GM19240 (cell line): ENCODE data around the gene FAM107A.
A peak's percentile ranks its signal among the peaks of the same experiment; 100 is the strongest.

Source experiments
- DNase-seq: peaks from one replicate; pipeline ENCODE4 v3.0.0; 2011; ENCODE audit warnings: low spot score; ENCODE audit not compliant: insufficient read length

The FAM107A gene

GRCh38 chr3:58591517-58592510, 14.6 kb upstream of the FAM107A start:
- DNase-seq, result no peak

- DNase-seq, result no peak
Measured at GRCh38 chr3:58588030-58588614, 10.9 kb upstream of the FAM107A start.

GRCh38 chr3:58586776-58587192, 9.6 kb upstream of the FAM107A start:
- DNase-seq, result no peak

- DNase-seq, result no peak
Measured at GRCh38 chr3:58585994-58586393, 8.8 kb upstream of the FAM107A start.

GRCh38 chr3:58585005-58585786, 8.0 kb upstream of the FAM107A start:
- peak; percentile 68 for DNase-seq

- no peak for DNase-seq
Measured at GRCh38 chr3:58584690-58585004, 7.5 kb upstream of the FAM107A start.

- no peak for DNase-seq
Measured at GRCh38 chr3:58581328-58582091, 4.3 kb upstream of the FAM107A start.

- no peak for DNase-seq
Measured at GRCh38 chr3:58580826-58581327, 3.7 kb upstream of the FAM107A start.

- DNase-seq, result no peak
Measured at GRCh38 chr3:58578873-58579272, 1.7 kb upstream of the FAM107A start.

- DNase-seq, result no peak
Measured at GRCh38 chr3:58576716-58577115, 475 bp downstream of the FAM107A start.

GRCh38 chr3:58575971-58576652, 1.1 kb downstream of the FAM107A start:
- DNase-seq, result no peak

GRCh38 chr3:58574682-58575081, 2.5 kb downstream of the FAM107A start:
- no peak for DNase-seq

- DNase-seq, result no peak
Measured at GRCh38 chr3:58574106-58574505, 3.1 kb downstream of the FAM107A start.

- no peak for DNase-seq
Measured at GRCh38 chr3:58573640-58574039, 3.6 kb downstream of the FAM107A start.

GRCh38 chr3:58572634-58573230, 4.5 kb downstream of the FAM107A start:
- DNase-seq, result no peak

GRCh38 chr3:58572013-58572633, 5.1 kb downstream of the FAM107A start:
- no peak for DNase-seq

GRCh38 chr3:58570851-58571250, 6.3 kb downstream of the FAM107A start:
- no peak for DNase-seq

GRCh38 chr3:58569287-58570001, 7.7 kb downstream of the FAM107A start:
- DNase-seq, result no peak
